ENCODE data around the gene VLDLR. TPM values are rescaled to one million over a fixed set of nuclear protein-coding genes. Genes with fewer than 3 reads are reported as not detected.

The VLDLR gene
- 2.7 and 9.9 TPM in 2 replicates for total RNA-seq

- no peak for DNase-seq (ENCODE audit: low read depth, low spot score)
Measured at GRCh38 chr9:2621722-2622460, at the start of gene VLDLR. TSS of gene VLDLR (plus strand) at chr9:2621787. CDS start at chr9:2622190, 403 bp downstream.

- DNase-seq (ENCODE audit: low read depth, low spot score) = no peak
Measured at GRCh38 chr9:2574203-2574602, 47.4 kb upstream of the VLDLR start.

- no peak for DNase-seq (ENCODE audit: low read depth, low spot score)
Measured at GRCh38 chr9:2576631-2577030, 45.0 kb upstream of the VLDLR start.

- DNase-seq (ENCODE audit: low read depth, low spot score) = no peak
Measured at GRCh38 chr9:2583308-2584013, 38.1 kb upstream of the VLDLR start.

GRCh38 chr9:2591967-2592366, 29.6 kb upstream of the VLDLR start:
- no peak for DNase-seq (ENCODE audit: low read depth, low spot score)

GRCh38 chr9:2593744-2594143, 27.8 kb upstream of the VLDLR start:
- no peak for DNase-seq (ENCODE audit: low read depth, low spot score)

GRCh38 chr9:2595973-2596372, 25.6 kb upstream of the VLDLR start:
- DNase-seq (ENCODE audit: low read depth, low spot score) = no peak

- DNase-seq (ENCODE audit: low read depth, low spot score) = no peak
Measured at GRCh38 chr9:2597483-2597882, 24.1 kb upstream of the VLDLR start.

- no peak for DNase-seq (ENCODE audit: low read depth, low spot score)
Measured at GRCh38 chr9:2599896-2600295, 21.7 kb upstream of the VLDLR start.

- DNase-seq (ENCODE audit: low read depth, low spot score) = no peak
Measured at GRCh38 chr9:2600307-2600706, 21.3 kb upstream of the VLDLR start.

GRCh38 chr9:2601785-2602378, 19.7 kb upstream of the VLDLR start:
- DNase-seq (ENCODE audit: low read depth, low spot score) = no peak

- DNase-seq (ENCODE audit: low read depth, low spot score) = no peak
Measured at GRCh38 chr9:2602704-2603116, 18.9 kb upstream of the VLDLR start.

GRCh38 chr9:2603621-2604020, 18.0 kb upstream of the VLDLR start:
- DNase-seq (ENCODE audit: low read depth, low spot score) = no peak

- no peak for DNase-seq (ENCODE audit: low read depth, low spot score)
Measured at GRCh38 chr9:2605246-2605645, 16.3 kb upstream of the VLDLR start.

- DNase-seq (ENCODE audit: low read depth, low spot score) = no peak
Measured at GRCh38 chr9:2608276-2608675, 13.3 kb upstream of the VLDLR start.

- DNase-seq (ENCODE audit: low read depth, low spot score) = no peak
Measured at GRCh38 chr9:2610985-2611384, 10.6 kb upstream of the VLDLR start.

- no peak for DNase-seq (ENCODE audit: low read depth, low spot score)
Measured at GRCh38 chr9:2611961-2612360, 9.6 kb upstream of the VLDLR start.

GRCh38 chr9:2613730-2614271, 7.8 kb upstream of the VLDLR start:
- DNase-seq (ENCODE audit: low read depth, low spot score) = no peak

GRCh38 chr9:2615497-2615896, 6.1 kb upstream of the VLDLR start:
- DNase-seq (ENCODE audit: low read depth, low spot score) = no peak

- DNase-seq (ENCODE audit: low read depth, low spot score) = no peak
Measured at GRCh38 chr9:2616692-2617377, 4.8 kb upstream of the VLDLR start.

GRCh38 chr9:2618289-2618688, 3.3 kb upstream of the VLDLR start:
- no peak for DNase-seq (ENCODE audit: low read depth, low spot score)
